AG04450 (cell line): ENCODE results near the gene OVAAL. TPM values are rescaled to one million over a fixed set of nuclear protein-coding genes. Genes with fewer than 3 reads are reported as not detected.

ENCODE experiments used
- CTCF ChIA-PET: fragments of 300-600, 350-600 bp; formaldehyde crosslinking; extraction: SDS; loops from one replicate; lab custom pipeline; 2022; ENCODE audit warnings: antibody characterized with exemption, inconsistent platforms; lab: Charles Lee
- POLR2A ChIA-PET: fragments of 350-600 bp; formaldehyde crosslinking; extraction: SDS; loops from one replicate; lab custom pipeline; 2021; ENCODE audit warnings: antibody characterized with exemption, inconsistent platforms; lab: Yijun Ruan, JAX
- DNase-seq: peaks from one replicate; pipeline ENCODE4 v3.0.0-alpha.2; 2011; ENCODE audit warnings: low read depth, low spot score
- H3K27ac ChIP-seq: one replicate; pipeline ENCODE4 v1.5.1; 2012; ENCODE audit warnings: low read depth, low read length, control low read depth
- H3K27me3 ChIP-seq: one replicate; pipeline ENCODE4 v1.6.0; 2012; ENCODE audit warnings: low read length; ENCODE audit not compliant: control insufficient read depth, insufficient read depth
- H3K4me3 ChIP-seq: 2 replicates; pipeline ENCODE4 v1.5.1; 2011; ENCODE audit warnings: mild to moderate bottlenecking, low read depth, low read length, control low read depth
- H3K9me3 ChIP-seq: 2 replicates; pipeline ENCODE4 v1.5.1; 2012; ENCODE audit warnings: low read length; ENCODE audit not compliant: control insufficient read depth, insufficient read depth
- polyA plus RNA-seq: library from polyadenylated mRNA; depleted of rRNA; stranded (reverse); fragments of >200 nt; gene quantifications from 2 replicates; pipeline ENCODE4 v1.2.3, GENCODE V29; 2011
- TF ChIP-seq, protein P1 (sequence below): IDR thresholded peaks from 2 replicates; pipeline ENCODE4 v1.5.1; 2011; ENCODE audit warnings: low read depth, low read length, control low read depth, inconsistent platforms

OVAAL gene
- polyA plus RNA-seq, 1 experiment, result not detected

DNA sequence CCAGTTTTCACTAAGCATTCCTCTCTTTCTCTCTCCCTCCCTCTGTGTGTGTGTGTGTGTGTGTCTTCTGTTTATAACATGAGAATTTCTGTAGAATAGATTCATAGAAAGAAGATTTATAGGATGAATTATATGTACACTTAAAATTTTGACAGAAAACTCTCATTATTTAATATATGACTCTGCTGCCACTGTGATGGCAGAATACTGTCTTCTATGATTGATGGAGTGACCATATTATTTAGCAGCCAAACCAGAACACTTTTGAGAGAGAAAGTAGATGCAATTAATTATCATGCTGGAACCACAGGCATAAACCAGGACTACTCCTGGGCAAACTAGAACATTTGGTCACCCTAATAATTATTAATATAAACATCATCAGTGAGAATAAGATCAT, 38.8 kb downstream of the OVAAL start:
- TF ChIP-seq, protein P1, sequence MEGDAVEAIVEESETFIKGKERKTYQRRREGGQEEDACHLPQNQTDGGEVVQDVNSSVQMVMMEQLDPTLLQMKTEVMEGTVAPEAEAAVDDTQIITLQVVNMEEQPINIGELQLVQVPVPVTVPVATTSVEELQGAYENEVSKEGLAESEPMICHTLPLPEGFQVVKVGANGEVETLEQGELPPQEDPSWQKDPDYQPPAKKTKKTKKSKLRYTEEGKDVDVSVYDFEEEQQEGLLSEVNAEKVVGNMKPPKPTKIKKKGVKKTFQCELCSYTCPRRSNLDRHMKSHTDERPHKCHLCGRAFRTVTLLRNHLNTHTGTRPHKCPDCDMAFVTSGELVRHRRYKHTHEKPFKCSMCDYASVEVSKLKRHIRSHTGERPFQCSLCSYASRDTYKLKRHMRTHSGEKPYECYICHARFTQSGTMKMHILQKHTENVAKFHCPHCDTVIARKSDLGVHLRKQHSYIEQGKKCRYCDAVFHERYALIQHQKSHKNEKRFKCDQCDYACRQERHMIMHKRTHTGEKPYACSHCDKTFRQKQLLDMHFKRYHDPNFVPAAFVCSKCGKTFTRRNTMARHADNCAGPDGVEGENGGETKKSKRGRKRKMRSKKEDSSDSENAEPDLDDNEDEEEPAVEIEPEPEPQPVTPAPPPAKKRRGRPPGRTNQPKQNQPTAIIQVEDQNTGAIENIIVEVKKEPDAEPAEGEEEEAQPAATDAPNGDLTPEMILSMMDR, result no peak
- ChIA-PET POLR2A (no interaction called here), CTCF (no interaction called here)
- no peak for DNase-seq
- H3K9me3 ChIP-seq, result no peaks in the 10 kb centered on the region
- no peak overlapping the region for H3K27ac ChIP-seq
- H3K4me3 ChIP-seq, result no peak overlapping the region
- H3K27me3 ChIP-seq, result peaks cover 3% of the 10 kb centered on the region

DNA sequence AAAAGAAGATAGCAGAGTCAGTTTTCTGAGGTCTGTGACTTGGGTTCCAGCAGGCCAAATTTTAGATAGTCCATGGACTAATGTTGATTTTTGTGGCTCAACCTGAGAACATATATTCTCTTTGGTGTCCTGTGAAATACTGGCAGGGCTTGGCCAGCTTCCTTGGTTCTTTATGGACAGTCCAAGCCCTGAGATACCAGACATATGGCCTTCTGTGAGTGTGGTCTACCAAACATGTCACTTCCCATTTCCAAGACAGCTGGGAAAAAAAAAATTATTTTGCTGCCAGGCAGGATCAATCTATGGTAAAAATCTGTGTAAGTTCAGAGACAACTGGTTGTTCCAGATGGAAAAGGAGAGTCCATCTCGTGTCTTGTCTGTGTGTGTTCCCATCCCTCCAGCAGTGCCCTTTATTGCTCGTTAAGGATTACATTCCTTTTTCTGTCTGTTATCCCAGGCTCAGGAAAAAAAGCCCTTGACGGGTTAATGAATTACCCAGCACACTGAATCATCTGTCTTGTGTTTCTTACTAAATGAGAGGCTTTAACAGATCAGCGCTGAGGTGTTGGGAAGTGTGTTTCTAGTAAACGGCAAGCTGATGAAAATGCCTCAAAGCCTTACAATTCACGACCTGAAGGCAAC, 39.7 kb downstream of the OVAAL start:
- ChIA-PET CTCF (no interaction called here), POLR2A (no interaction called here)
- Histone ChIP-seq H3K4me3 (no peak overlapping the region), H3K9me3 (no peaks in the 10 kb centered on the region), H3K27me3 (peaks cover 3% of the 10 kb centered on the region), H3K27ac (no peak overlapping the region)
- DNase-seq, result no peak
- TF ChIP-seq, protein P1, result no peak

DNA sequence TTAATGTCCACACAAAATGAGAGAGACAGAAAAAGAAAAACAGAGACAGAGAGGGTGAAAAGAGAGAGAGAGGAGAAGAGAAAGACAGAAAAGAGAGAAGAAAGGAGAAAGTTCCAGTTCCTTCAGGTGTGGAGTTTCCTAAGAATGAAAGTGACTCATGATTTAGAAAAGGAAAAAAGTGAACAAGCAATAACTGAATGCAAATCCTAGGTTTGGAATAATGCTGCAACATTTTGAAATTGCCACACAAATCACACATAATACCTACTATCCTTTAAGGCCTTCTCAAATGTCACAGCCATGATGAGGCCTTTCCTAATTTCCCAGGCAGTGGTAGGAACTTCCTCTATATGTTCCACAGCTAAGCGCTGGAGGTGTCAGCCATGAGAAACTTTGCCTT, 41.6 kb downstream of the OVAAL start:
- no peak overlapping the region for H3K27ac ChIP-seq
- H3K27me3 ChIP-seq, result no peaks in the 10 kb centered on the region
- POLR2A ChIA-PET, result no interaction called here
- DNase-seq, result no peak
- H3K4me3 ChIP-seq, result no peak overlapping the region
- TF ChIP-seq, protein P1, result no peak
- CTCF ChIA-PET, result no interaction called here
- H3K9me3 ChIP-seq, result no peaks in the 10 kb centered on the region

DNA sequence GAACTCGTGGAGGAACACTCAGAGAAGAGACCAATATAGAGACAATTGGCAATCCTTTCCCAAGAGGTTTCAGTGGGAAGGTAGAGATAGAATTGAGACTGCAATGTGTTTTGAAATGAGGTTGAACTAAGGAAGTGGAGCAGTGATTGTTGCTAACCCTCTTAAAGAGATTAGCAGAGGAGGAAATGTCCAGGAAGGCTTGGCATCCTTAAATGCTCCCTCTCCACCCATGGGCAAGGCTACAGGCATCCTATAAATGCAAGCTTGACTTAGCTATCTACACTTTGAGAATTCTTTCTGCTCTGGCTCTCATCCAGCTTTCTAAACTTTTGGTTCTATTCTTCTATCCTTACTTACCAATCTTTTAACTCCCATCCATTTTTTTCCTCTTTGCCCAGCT, 42.7 kb downstream of the OVAAL start:
- Histone ChIP-seq H3K4me3 (no peak overlapping the region), H3K27ac (no peak overlapping the region), H3K9me3 (no peaks in the 10 kb centered on the region), H3K27me3 (no peaks in the 10 kb centered on the region)
- POLR2A ChIA-PET, result no interaction called here
- CTCF ChIA-PET, result no interaction called here
- no peak for DNase-seq
- TF ChIP-seq, protein P1, result no peak

DNA sequence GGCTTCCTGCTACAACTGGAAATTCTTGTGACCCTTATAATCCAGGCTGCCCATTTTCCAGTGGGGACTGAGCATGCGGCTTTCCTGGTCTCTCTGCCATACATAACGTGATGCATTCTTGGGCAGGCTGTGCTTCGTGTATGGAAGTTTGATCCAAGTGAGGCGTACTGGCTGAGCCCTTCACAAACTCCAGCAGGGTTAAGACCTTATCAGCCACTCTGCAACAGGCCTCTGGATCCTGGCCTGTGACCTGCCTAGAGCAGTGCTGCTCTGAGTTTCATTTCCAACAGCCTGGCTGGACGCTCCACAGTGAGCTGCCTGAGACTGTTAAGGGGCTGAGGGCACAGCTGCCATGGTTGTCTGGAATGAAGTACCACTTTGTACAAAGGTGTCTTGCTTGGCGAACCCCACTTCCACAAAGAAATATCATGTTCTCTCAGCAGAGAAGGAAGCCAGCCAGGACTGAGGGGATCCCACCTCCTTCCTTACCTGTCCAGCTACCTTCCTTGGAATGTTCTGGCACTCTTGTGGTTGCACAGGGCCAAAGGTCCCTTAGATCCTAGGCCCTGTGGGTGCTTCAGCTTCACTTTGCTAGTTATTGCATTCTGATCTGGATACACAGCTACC, 44.6 kb downstream of the OVAAL start:
- ChIA-PET POLR2A (no interaction called here), CTCF (no interaction called here)
- no peaks in the 10 kb centered on the region for H3K9me3 ChIP-seq
- no peak overlapping the region for H3K27ac ChIP-seq
- DNase-seq, result no peak
- TF ChIP-seq, protein P1, result no peak
- no peaks in the 10 kb centered on the region for H3K27me3 ChIP-seq
- H3K4me3 ChIP-seq, result no peak overlapping the region
